HEK293T (cell line): ENCODE data around the gene TBC1D22A.

Source experiments
- FOXM1 ChIP-seq: fragments of 450-650 bp; IDR thresholded peaks from 2 replicates; pipeline ENCODE4 v1.6.1; 2017; ENCODE audit warnings: mild to moderate bottlenecking, borderline replicate concordance
- HDGF ChIP-seq: fragments of 450-650 bp; IDR thresholded peaks from 2 replicates; pipeline ENCODE4 v1.6.1; 2017; ENCODE audit warnings: antibody characterized with exemption, borderline replicate concordance
- SUZ12 ChIP-seq: fragments of 450-650 bp; IDR thresholded peaks from 2 replicates; pipeline ENCODE4 v1.6.1; 2016; ENCODE audit warnings: mild to moderate bottlenecking

- TF ChIP-seq FOXM1 (no peak), SUZ12 (no peak), HDGF (no peak)
These were observed 201.5 kb downstream of the TBC1D22A start for GRCh38 chr22:46963672-46964545.
